Loucy (cell line): ENCODE data around the gene ELL.

Source experiments
- H2AFZ ChIP-seq: fragments of 200-600 bp; sonication (generic); 2 replicates; pipeline ENCODE4 v1.6.0; 2016; ENCODE audit warnings: antibody characterized with exemption, mild to moderate bottlenecking, low read length, moderate library complexity
- H3F3A ChIP-seq: fragments of 200-600 bp; 2 replicates; pipeline ENCODE4 v1.6.0; 2016; ENCODE audit warnings: antibody characterized with exemption, low read depth, mild to moderate bottlenecking
- H3K27me3 ChIP-seq: fragments of 200-600 bp; sonication (generic); 2 replicates; pipeline ENCODE4 v1.6.1; 2014; ENCODE audit warnings: low read length, mild to moderate bottlenecking; ENCODE audit not compliant: insufficient read depth, poor library complexity, severe bottlenecking
- H3K36me3 ChIP-seq: fragments of 200-600 bp; sonication (generic); 2 replicates; pipeline ENCODE4 v1.6.1; 2016; ENCODE audit warnings: low read length; ENCODE audit not compliant: insufficient read depth
- H3K4me1 ChIP-seq: fragments of 200-600 bp; sonication (generic); 2 replicates; pipeline ENCODE4 v1.5.1; 2014; ENCODE audit warnings: low read length, mild to moderate bottlenecking; ENCODE audit not compliant: insufficient read depth, poor library complexity, severe bottlenecking
- H3K4me2 ChIP-seq: fragments of 200-600 bp; sonication (generic); 2 replicates; pipeline ENCODE4 v1.6.0; 2014; ENCODE audit warnings: antibody characterized with exemption, low read length, low read depth, mild to moderate bottlenecking; ENCODE audit not compliant: poor library complexity, severe bottlenecking
- H3K4me3 ChIP-seq: fragments of 200-600 bp; sonication (generic); 2 replicates; pipeline ENCODE4 v1.5.1; 2014; ENCODE audit warnings: low read length, mild to moderate bottlenecking, mixed read lengths; ENCODE audit not compliant: poor library complexity, severe bottlenecking
- H3K79me2 ChIP-seq: fragments of 200-600 bp; sonication (generic); 2 replicates; pipeline ENCODE4 v1.6.1; 2014; ENCODE audit warnings: low read length; ENCODE audit not compliant: insufficient read depth
- H3K9ac ChIP-seq: fragments of 200-600 bp; sonication (generic); 2 replicates; pipeline ENCODE4 v1.6.0; 2014; ENCODE audit warnings: mild to moderate bottlenecking, low read depth, low read length, moderate library complexity; ENCODE audit not compliant: poor library complexity, severe bottlenecking
- H3K9me2 ChIP-seq: fragments of 200-600 bp; sonication (generic); replicated peaks from 2 replicates; pipeline ENCODE4 v1.6.1; 2016; ENCODE audit warnings: low read depth, low read length, mixed read lengths
- H3K9me3 ChIP-seq: fragments of 200-600 bp; sonication (generic); 2 replicates; pipeline ENCODE4 v1.6.1; 2014; ENCODE audit warnings: mild to moderate bottlenecking, antibody characterized with exemption, low read length, low read depth; ENCODE audit not compliant: insufficient read depth
- H4K20me1 ChIP-seq: fragments of 200-600 bp; sonication (generic); 2 replicates; pipeline ENCODE4 v1.6.0; 2014; ENCODE audit warnings: antibody characterized with exemption, low read length, mild to moderate bottlenecking; ENCODE audit not compliant: insufficient read depth, poor library complexity, severe bottlenecking
- EZH2phosphoT487 ChIP-seq: fragments of 200-600 bp; IDR thresholded peaks from 2 replicates; pipeline ENCODE4 v1.6.1; 2018; ENCODE audit warnings: antibody characterized with exemption, mild to moderate bottlenecking, moderate library complexity, borderline replicate concordance
- TF ChIP-seq, protein P1 (sequence below): fragments of 200-600 bp; sonication (generic); conservative IDR thresholded peaks from 2 replicates; pipeline ENCODE4 v1.5.1; 2014; ENCODE audit warnings: mild to moderate bottlenecking, antibody characterized with exemption, low read length

The ELL gene

DNA sequence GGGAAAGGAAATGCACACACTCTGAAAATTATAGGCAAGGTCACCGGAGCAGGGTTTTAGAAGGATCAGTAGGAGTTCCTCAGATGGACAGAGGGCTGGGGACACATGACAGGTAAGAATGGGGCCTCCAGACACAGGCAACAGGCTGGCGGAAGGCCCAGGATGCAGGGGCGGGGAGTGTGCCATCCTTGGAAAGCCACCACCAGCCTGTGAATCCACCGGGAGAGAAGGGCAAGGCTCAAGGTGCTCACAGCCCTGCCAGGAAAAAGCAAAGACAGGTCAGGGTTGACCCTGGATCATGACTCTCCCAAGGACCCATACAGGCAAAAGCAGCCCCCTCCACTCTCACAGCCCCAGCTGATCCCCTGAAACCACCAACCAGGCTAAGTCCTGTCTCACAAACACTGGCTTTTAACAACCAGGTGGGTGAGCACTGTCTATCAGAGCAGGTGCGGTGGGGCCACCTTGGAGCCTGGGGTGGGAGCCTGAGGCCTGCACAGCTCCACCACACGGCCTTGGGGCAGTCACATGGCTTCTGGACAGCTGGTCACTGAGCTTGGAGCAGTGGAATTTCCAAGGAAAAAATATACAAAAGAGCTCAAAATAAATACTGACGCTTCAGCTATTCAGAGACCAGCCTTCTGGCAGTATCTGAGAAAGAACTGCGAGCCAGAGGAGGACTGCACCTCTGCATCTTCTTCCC is 48.7 kb downstream of the ELL start:
- Histone ChIP-seq H3K36me3 (peaks cover 24% of the 10 kb centered on the region; the same call in 1 of the 2 replicates), H3K4me2 (no peak overlapping the region), H3K9me2 (no peaks in the 10 kb centered on the region), H2AFZ (no peak overlapping the region), H3F3A (no peaks in the 10 kb centered on the region), H3K4me3 (no peak overlapping the region), H3K9ac (no peak overlapping the region), H3K27me3 (no peaks in the 10 kb centered on the region), H3K9me3 (no peaks in the 10 kb centered on the region), H3K4me1 (no peaks in the 10 kb centered on the region), H3K79me2 (peaks cover 61% of the 10 kb centered on the region; the same call in 1 of the 2 replicates), H4K20me1 (peaks cover 27% of the 10 kb centered on the region)
- TF ChIP-seq, protein P1, sequence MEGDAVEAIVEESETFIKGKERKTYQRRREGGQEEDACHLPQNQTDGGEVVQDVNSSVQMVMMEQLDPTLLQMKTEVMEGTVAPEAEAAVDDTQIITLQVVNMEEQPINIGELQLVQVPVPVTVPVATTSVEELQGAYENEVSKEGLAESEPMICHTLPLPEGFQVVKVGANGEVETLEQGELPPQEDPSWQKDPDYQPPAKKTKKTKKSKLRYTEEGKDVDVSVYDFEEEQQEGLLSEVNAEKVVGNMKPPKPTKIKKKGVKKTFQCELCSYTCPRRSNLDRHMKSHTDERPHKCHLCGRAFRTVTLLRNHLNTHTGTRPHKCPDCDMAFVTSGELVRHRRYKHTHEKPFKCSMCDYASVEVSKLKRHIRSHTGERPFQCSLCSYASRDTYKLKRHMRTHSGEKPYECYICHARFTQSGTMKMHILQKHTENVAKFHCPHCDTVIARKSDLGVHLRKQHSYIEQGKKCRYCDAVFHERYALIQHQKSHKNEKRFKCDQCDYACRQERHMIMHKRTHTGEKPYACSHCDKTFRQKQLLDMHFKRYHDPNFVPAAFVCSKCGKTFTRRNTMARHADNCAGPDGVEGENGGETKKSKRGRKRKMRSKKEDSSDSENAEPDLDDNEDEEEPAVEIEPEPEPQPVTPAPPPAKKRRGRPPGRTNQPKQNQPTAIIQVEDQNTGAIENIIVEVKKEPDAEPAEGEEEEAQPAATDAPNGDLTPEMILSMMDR = no peak
- no peak for TF ChIP-seq EZH2phosphoT487

DNA sequence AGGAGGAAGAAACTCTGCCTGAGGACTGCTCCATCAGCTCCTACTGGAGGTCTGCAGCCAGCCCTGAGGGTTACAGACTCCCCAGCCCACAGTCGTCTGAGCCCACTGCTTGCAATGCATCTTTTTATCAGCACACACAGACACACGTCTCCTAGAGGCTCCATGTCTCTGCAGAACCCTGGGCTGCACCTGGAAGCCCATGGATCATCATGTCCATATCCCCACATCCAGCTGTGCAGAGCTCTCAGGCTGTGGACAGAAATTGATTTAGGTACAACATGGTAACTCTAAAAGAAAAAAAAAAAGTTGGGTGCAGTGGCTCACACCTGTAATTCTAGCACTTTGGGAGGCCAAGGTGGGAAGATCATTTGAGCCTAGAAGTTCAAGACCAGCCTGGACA is 51.1 kb downstream of the ELL start:
- H3K9me2 ChIP-seq = no peaks in the 10 kb centered on the region
- H3K36me3 ChIP-seq = peaks cover 24% of the 10 kb centered on the region; the same call in 1 of the 2 replicates
- TF ChIP-seq, protein P1 = no peak
- TF ChIP-seq EZH2phosphoT487 = no peak
- no peaks in the 10 kb centered on the region for H3K9me3 ChIP-seq
- no peaks in the 10 kb centered on the region for H3F3A ChIP-seq
- H3K79me2 ChIP-seq = peaks cover 54% of the 10 kb centered on the region; the same call in 1 of the 2 replicates
- no peaks in the 10 kb centered on the region for H3K4me1 ChIP-seq
- H3K27me3 ChIP-seq = no peaks in the 10 kb centered on the region
- no peak overlapping the region for H3K4me2 ChIP-seq
- H3K9ac ChIP-seq = no peak overlapping the region
- no peak overlapping the region for H2AFZ ChIP-seq
- no peak overlapping the region for H3K4me3 ChIP-seq
- H4K20me1 ChIP-seq = peaks cover 25% of the 10 kb centered on the region

DNA sequence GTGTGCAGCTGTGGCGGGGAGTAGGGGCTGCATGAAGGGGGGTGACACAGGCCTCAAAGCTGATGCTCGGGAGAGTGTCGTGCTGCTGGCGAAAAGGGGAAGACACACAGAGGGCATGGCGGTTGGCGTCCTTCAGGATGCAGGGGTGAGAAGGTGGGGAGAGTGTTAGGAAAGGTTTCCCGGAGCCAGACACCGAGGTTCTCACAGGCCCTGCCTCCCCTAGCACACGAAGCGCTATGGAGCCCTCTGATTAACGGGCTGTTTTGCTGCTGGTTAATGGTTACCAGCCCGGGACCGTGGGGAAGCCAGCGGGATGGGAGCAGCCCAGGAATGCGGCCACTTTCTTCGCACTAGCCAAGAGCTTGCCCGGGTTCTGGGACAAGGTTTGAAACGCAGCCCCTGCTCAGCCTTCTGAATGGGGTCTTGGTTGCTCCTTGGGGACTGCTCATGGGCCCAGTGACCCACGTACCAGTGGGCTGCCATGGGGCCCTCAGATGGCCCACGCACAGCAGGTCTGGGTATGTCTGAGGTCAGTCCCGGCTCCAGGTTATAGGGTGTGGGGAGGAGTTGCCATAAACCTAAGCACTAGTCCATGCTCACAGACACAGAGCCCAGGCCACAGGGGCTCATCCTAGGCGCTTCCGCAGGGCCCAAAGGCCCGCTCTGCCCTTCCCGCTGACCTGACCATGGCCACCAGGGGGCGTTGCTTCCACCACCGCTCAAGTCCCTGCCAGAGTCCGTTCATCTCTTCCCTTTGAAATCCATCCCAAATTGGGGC is 52.6 kb downstream of the ELL start:
- H3K9me2 ChIP-seq = no peaks in the 10 kb centered on the region
- H3K27me3 ChIP-seq = no peaks in the 10 kb centered on the region
- TF ChIP-seq, protein P1 = peak; percentile 79
- TF ChIP-seq EZH2phosphoT487 = no peak
- H2AFZ ChIP-seq = no peak overlapping the region
- no peaks in the 10 kb centered on the region for H3K9me3 ChIP-seq
- H3K4me1 ChIP-seq = peaks cover 4% of the 10 kb centered on the region
- H3F3A ChIP-seq = no peaks in the 10 kb centered on the region
- peaks cover 33% of the 10 kb centered on the region; the same call in 1 of the 2 replicates for H3K36me3 ChIP-seq
- H3K79me2 ChIP-seq = peaks cover 43% of the 10 kb centered on the region; the same call in 1 of the 2 replicates
- H3K9ac ChIP-seq = no peak overlapping the region
- H3K4me3 ChIP-seq = no peak overlapping the region
- H4K20me1 ChIP-seq = peaks cover 25% of the 10 kb centered on the region
- H3K4me2 ChIP-seq = no peak overlapping the region
